NAMALWA (cell line): ENCODE results near the gene DNAH11.
A peak's percentile ranks its signal among the peaks of the same experiment; 100 is the strongest.

Experiments
- DNase-seq: peaks from one replicate; pipeline ENCODE4 v3.0.0-alpha.2; 2015; ENCODE audit warnings: low spot score

Gene DNAH11

GRCh38 chr7:21887353-21887752, 344.5 kb downstream of the DNAH11 start:
- DNase-seq: no peak

- DNase-seq: no peak
Observed at GRCh38 chr7:21887779-21888178, 344.9 kb downstream of the DNAH11 start.

GRCh38 chr7:21891291-21891690, 348.5 kb downstream of the DNAH11 start:
- no peak for DNase-seq

GRCh38 chr7:21893401-21893800, 350.6 kb downstream of the DNAH11 start:
- DNase-seq: no peak

GRCh38 chr7:21898265-21898930, 355.6 kb downstream of the DNAH11 start:
- DNase-seq: peak; percentile 39

- DNase-seq: no peak
Observed at GRCh38 chr7:21902240-21902639, 359.4 kb downstream of the DNAH11 start.

GRCh38 chr7:21903020-21903786, 360.4 kb downstream of the DNAH11 start:
- DNase-seq: no peak

- DNase-seq: no peak
Observed at GRCh38 chr7:21908746-21909145, 365.9 kb downstream of the DNAH11 start.

GRCh38 chr7:21910253-21910652, 367.4 kb downstream of the DNAH11 start:
- DNase-seq: no peak

- DNase-seq: no peak
Observed at GRCh38 chr7:21911341-21911875, 368.6 kb downstream of the DNAH11 start.

- no peak for DNase-seq
Observed at GRCh38 chr7:21912305-21912704, 369.5 kb downstream of the DNAH11 start.

GRCh38 chr7:21912931-21913780, 370.3 kb downstream of the DNAH11 start:
- DNase-seq: peak; percentile 42

GRCh38 chr7:21914671-21915070, 371.8 kb downstream of the DNAH11 start:
- DNase-seq: no peak

GRCh38 chr7:21915140-21915539, 372.3 kb downstream of the DNAH11 start:
- no peak for DNase-seq

- no peak for DNase-seq
Observed at GRCh38 chr7:21916176-21916575, 373.3 kb downstream of the DNAH11 start.

- DNase-seq: no peak
Observed at GRCh38 chr7:21916629-21917028, 373.8 kb downstream of the DNAH11 start.

GRCh38 chr7:21918216-21918615, 375.4 kb downstream of the DNAH11 start:
- DNase-seq: no peak

- no peak for DNase-seq
Observed at GRCh38 chr7:21920936-21921335, 378.1 kb downstream of the DNAH11 start.

- DNase-seq: no peak
Observed at GRCh38 chr7:21922605-21923004, 379.8 kb downstream of the DNAH11 start.

- DNase-seq: no peak
Observed at GRCh38 chr7:21923658-21924057, 380.8 kb downstream of the DNAH11 start.

GRCh38 chr7:21926448-21926847, 383.6 kb downstream of the DNAH11 start:
- DNase-seq: no peak

- DNase-seq: no peak
Observed at GRCh38 chr7:21927693-21928092, 384.9 kb downstream of the DNAH11 start.
